ENCODE data around the gene HOXC11.

GRCh38 chr12:53974084-53975063 lies 1.4 kb downstream of the HOXC11 start, which contains the start of gene HOTAIR:
- TF ChIP-seq CTCF (IDR thresholded peaks at IDR 0.05), result no peak
- TF ChIP-seq POLR2A (IDR thresholded peaks at IDR 0.05), result no peak

Measured in esophagus squamous epithelium (tissue), 4 donors.